ENCODE data around the gene BAAT.
"Not testable (repeated sequence)": the region's sequence is repeated elsewhere in the genome, so short reads cannot be mapped to it uniquely, and the experiment has no call there.

Gene BAAT

DNA sequence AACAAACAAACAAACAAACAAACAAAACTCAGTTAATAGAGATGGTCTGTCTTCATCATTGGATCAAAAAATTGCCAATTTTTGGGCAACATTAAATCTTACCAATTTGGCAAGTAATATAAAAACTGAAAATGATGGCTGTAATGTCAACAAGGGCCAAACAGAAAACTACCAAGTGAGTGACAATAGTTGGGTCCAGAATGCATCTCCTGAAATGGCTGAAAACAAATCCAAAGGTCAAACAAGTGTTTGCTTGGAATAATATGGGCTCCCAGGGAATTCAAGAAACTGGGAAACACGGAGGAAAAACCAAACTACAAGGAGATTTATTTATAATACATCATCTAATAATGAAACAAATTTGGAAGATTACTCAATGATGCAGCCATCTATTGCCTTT, 25.1 kb downstream of the BAAT start:
- DNase-seq: no peak

DNA sequence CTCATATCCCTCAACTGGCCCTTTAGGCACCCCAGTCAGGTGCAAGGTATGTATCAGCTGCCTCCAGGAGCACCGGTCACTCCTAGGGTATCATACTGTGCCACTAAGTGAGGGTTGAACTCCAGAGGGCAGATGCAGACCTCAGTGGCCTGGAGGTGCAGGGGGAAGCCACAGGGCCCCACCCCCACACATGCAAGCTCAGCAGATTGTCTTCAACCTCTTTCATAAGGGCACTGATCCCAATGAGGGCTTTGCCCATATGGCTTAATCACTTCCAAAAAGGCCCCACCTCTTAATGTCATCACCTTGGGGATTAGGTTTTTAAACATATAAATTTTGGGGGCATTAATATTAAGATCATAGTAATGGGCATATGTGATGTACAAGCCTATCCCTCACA, 28.2 kb downstream of the BAAT start:
- no peak for DNase-seq

DNA sequence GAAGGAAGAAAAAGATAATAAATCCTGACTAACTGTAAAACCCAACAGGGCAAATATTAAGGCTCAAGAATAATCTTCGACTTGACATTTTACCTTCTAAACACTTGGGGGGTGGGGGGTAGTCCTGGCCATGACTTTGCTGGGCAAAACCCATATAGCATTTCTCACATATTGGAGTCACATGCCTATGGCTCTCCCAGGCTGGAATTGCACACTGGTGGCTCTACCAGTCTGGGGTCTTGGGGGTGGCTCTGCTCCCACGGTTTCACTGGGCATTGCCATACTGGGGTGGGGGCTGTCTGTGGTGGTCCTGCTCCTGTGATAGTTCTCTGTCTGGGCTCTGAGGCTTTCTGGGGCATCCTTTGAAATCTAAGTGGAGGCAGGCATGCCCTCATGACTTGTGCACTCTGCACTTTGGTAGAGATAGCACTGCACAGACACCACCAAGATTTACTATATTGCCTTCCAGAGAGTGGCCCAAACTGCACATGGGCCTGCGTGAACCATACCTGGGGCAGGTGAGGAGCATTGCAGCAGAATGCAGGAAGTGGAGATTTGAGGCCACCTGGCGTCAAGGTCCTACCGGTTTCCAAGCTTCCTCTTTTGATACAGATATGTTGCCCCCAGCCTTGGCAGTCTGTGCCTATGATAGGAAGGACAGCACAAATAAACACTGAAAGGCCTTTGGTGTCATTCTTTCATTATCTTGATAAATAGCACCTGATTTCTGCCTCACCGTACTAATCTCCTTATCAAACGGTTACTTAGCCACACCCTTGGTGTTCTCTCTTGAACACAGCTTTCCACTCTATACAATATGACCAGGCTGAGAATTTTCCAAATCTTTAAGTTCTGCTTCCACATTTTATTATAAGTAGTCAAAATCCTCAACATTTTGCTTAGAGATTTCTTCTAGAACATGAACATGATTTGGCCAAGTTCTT, 29.8 kb downstream of the BAAT start:
- no peak for DNase-seq

- no peak for DNase-seq
Observed at GRCh38 chr9:101354143-101354764, 30.6 kb downstream of the BAAT start.

GRCh38 chr9:101353683-101354082, 31.1 kb downstream of the BAAT start:
- no peak for DNase-seq

GRCh38 chr9:101352892-101353463, 31.8 kb downstream of the BAAT start:
- no peak for DNase-seq

DNA sequence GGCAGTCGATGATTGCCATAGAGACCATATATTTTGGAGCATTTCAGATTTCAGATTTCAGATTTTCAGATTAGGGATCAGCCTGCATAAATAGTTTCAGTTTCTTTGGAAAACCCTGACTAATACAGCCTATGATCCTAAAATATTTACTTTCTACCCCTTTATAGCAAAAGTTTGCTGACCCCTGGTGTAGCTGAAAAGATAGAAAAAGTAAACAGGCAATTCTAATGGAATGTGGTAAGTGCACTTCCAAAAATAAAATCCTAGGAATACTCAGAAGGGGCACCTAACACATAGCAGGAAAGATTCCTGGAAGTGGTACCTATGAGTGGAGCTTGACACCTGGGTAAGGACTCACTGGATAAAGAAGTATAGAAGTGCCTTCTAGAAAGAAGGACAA, 34.5 kb downstream of the BAAT start:
- no peak for DNase-seq

DNA sequence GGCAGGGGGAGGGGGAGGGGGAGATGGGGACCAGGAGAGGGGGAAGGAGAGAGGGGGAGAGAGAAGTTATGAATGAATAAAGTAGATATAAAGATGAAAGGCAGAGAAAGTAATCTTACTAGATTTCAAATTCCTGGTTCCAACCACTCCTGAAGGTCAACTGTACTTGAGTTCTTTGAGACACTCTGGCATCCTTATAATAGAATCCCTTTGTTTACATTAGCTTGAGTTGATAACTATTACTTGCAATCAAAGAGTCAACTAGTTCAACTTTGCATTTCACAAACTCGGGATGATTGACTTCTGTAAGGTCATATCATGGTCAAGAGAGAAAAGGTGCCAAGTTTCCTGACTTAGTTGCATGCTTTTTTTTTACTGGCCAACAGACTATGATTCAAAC, 42.2 kb downstream of the BAAT start:
- no peak for DNase-seq

- no peak for DNase-seq
Observed at GRCh38 chr9:101341958-101342357, 42.8 kb downstream of the BAAT start.

DNA sequence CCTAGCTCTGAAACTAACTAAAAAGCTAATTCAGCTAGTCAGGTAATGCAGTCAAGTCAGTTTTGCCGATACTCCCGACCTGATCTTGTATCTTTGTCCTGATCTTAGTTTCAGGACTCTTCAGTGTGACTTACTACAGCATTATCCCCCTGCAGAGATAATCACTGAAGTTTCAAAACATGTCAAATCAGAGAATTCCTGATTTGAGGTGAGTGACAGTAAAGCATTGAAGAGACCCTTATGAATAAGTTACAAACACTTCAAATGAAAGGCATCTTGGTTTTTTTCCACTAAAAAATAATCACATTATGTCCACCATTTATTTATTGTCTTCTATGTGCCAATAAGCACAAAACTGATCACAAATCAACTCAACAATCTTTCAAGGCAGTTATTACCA, 47.6 kb downstream of the BAAT start:
- DNase-seq: no peak

- no peak for DNase-seq
Observed at GRCh38 chr9:101336091-101336490, 48.7 kb downstream of the BAAT start.

GRCh38 chr9:101333926-101334702, 50.7 kb downstream of the BAAT start:
- DNase-seq: no peak

DNA sequence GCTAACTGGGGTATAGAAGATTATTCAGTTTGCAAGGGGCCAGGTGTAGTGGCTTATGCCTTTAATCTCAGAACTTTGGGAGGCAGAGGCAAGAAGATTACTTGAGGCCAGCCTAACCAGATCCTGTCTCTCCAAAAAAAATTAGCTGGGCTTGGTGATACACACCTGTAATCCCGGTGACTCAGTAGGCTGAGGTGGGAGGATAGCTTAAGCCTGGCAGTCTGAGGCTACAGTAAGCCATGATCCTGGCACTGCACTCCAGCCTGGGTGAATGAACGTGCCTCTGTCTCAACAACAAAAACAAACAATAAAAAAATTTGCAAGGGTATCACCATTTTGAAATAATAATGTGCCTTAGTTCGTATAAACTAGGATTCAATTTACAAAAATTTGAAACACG, 51.3 kb downstream of the BAAT start:
- DNase-seq: no peak

GRCh38 chr9:101332362-101332761, 52.4 kb downstream of the BAAT start:
- no peak for DNase-seq

- not testable (repeated sequence) for DNase-seq
Observed at GRCh38 chr9:101327422-101327909, 57.3 kb downstream of the BAAT start.

GRCh38 chr9:101326501-101326900, 58.3 kb downstream of the BAAT start:
- no peak for DNase-seq

- DNase-seq: no peak
Observed at GRCh38 chr9:101326035-101326434, 58.8 kb downstream of the BAAT start.

- DNase-seq: no peak
Observed at GRCh38 chr9:101325053-101325452, 59.8 kb downstream of the BAAT start.

DNA sequence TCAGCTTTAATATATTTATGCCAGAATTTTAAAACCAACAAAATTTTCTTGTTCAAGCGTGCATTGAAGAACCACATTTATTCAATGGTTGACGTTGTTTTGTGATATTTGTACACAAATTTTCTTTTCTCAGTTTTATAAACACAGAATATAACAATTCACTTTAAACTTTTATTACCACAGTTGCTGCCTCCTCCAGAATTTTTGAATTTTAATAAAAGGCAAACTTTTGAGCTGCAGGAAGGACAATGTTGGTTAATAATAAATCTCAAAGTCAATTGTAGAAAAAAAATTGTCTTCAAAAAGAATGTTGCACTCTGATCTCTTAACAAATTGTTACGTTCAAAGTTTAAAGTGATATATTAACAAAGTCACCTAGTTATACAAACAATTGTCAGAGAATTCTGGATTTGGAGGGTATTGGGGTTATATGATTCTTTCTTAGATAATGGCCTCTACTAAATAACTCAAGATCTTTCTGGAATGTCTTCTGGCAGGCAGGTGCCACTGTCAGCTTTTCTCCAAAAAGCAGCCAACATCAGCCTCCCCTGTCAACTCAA, 60.5 kb downstream of the BAAT start:
- no peak for DNase-seq

DNA sequence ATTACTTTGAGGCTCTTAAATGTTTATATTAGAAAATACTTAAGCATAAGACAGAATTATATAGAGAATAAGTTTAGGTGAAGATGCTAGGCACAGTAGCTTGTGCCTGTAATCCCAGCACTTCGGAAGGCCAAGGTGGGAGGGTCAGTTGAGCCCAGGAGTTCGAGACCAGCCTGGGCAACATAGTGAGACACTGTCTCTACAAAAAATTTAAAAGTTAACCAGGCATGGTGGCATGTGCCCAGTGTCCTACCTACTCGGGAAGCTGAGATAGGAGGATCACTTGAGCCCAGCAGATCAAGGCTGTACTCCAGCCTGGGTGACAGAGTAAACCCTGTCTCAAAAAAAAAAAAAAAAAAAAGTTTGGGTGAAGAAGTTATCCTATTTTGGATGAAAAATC, 61.7 kb downstream of the BAAT start:
- no peak for DNase-seq

DNA sequence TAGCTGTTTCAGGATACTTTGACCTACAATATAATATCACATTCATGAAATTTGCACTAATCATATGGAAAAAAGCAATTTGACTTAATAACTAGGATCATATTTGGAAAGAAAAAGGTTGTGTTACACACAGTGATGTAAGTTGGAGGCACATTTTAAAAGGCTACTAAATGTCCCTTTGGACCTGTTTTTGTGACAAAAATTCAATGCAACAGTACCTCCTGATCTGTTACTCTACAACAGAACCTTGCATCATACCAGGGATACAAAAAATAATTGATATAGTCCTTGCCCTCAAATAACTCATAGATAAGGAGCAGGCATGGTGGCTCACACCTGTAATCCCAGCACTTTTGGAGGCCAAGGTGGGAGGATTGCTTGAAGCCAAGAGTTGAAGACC, 67.1 kb downstream of the BAAT start:
- no peak for DNase-seq

GRCh38 chr9:101315112-101315450, 69.7 kb downstream of the BAAT start:
- DNase-seq: no peak

DNA sequence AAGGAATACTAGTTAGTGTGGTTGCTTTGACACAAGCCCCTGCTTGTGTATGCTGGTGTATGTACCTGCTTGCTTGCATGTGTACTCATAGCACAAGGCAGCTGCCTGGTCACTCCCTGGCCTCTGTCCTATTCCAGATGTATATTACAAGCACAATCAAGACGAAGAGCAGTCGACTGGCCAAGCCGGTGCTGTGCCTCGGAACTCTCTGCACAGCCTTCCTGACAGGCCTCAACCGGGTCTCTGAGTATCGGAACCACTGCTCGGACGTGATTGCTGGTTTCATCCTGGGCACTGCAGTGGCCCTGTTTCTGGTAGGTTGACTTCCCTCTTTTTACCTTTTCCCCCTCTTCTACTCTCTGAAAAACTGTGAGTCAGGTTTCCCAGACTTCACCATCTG, 72.1 kb downstream of the BAAT start:
- no peak for DNase-seq

All from SIG-M5 (cell line).